Heart left ventricle (tissue), 16 donors: ENCODE results near the gene TPI1. TPM values are rescaled to one million over a fixed set of nuclear protein-coding genes. Genes with fewer than 3 reads are reported as not detected.

Experiments used
- ATAC-seq, 4 donors: fragments of 200-7000 bp; cut with Tn5 transposase; one replicate each; pipeline ENCODE4 v1.9.1; 2020 to 2022; ENCODE audit warnings: moderate library complexity in 4 of 4, mild to moderate bottlenecking in 3 of 4, moderate number of reproducible peaks in 1 of 4
- DNase-seq, 5 donors: peaks; one replicate each; pipeline ENCODE4 v3.0.0-alpha.2; 2020
- H3K27ac ChIP-seq, 12 donors: fragments of 200-600 bp; sonication (generic) in 4 of 12; one replicate each; pipeline versions ENCODE4 v1.5.0 to v1.8.0; 2016 to 2022; ENCODE audit warnings: mild to moderate bottlenecking in 2 of 12
- H3K27me3 ChIP-seq, 9 donors: fragments of 200-600 bp; sonication (generic) in 2 of 9; one replicate each; pipeline versions ENCODE4 v1.5.1 to v1.8.0; 2016 to 2022; ENCODE audit warnings: mild to moderate bottlenecking in 3 of 9
- H3K36me3 ChIP-seq, 9 donors: fragments of 200-600 bp; sonication (generic) in 2 of 9; one replicate each; pipeline versions ENCODE4 v1.5.0 to v1.8.0; 2018 to 2022; ENCODE audit warnings: mild to moderate bottlenecking in 2 of 9
- H3K4me1 ChIP-seq, 12 donors: fragments of 200-600 bp; sonication (generic) in 4 of 12; one replicate each; pipeline versions ENCODE4 v1.5.0 to v1.8.0; 2016 to 2022; ENCODE audit warnings: mild to moderate bottlenecking in 3 of 12
- H3K4me3 ChIP-seq, 12 donors: fragments of 200-600 bp; sonication (generic) in 4 of 12; one replicate each; pipeline versions ENCODE4 v1.5.0 to v1.8.0; 2017 to 2022; ENCODE audit warnings: mild to moderate bottlenecking in 9 of 12, moderate library complexity in 4 of 12
- H3K9me3 ChIP-seq, 12 donors: fragments of 200-600 bp; sonication (generic) in 4 of 12; one replicate each; pipeline versions ENCODE4 v1.5.0 to v1.8.0; 2016 to 2022; ENCODE audit warnings: mild to moderate bottlenecking in 1 of 12
- POLR2A ChIP-seq, 2 donors: fragments of 450-650 bp; IDR thresholded peaks; one replicate each; pipeline ENCODE4 v1.6.1; 2017; ENCODE audit warnings: antibody characterized with exemption in 2 of 2, mild to moderate bottlenecking in 2 of 2, moderate library complexity in 2 of 2
- WGBS, 4 donors: extraction: QIAGEN DNeasy Blood & Tissue Kit in 2 of 4; methylation state at CpG; one replicate each; pipeline versions ENCODE4 v1.1.5 to v1.1.7; 2013 to 2018; 5-methylcytosine and 5-hydroxymethylcytosine counted together
- intact Hi-C, 10 donors: fragments of 100-400 bp; cut with DNase I; formaldehyde crosslinking; loops; one replicate each; pipeline versions ENCODE4 v1.11.1 to v1.14.2; 2022
- polyA plus RNA-seq, 2 donors: library from polyadenylated mRNA; stranded (reverse); fragments of 200-250 nt; gene quantifications; one replicate each; pipeline ENCODE4 v1.2.3, GENCODE V29; 2013
- total RNA-seq, 9 donors: library from RNA; depleted of rRNA in 2 of 9; stranded (reverse); fragments of >200 nt in 2 of 9; fragmentation: NEBNext Ultra II Directional in 3 of 9; extraction: Animal tissue kit (Norgen Biotek cat#: 25700) in 3 of 9; gene quantifications; one replicate each; pipeline versions ENCODE4 v1.1.0 to v1.2.4, GENCODE V29; 2016 to 2023
- TF ChIP-seq, protein P1 (sequence below), 12 donors: fragments of 200-600 bp; sonication (generic) in 4 of 12; IDR thresholded peaks; one replicate each; pipeline versions ENCODE4 v1.5.0 to v1.8.0; 2018 to 2022; ENCODE audit warnings: antibody characterized with exemption in 12 of 12, mild to moderate bottlenecking in 5 of 12
- donor health status: ischemic (EF 13 %, LVEDD 7.1; RV severe dilation, severe dysfunction).
- donor health status: healthy with polysubstance abuse.
- donor health status: DM: no; HTN: yes; CAD: no.
- donor health status: DM: no; HTN: no; CAD: no.
- donor health status: ischemic (EF 25% LVEDD 6.9; RV normal size, moderate dysfunction).
- donor health status: ischemic (EF 25% LVEDD 5.7; RV mildly dilated, moderate dysfunction).
- donor health status: healthy.
- donor health status: DM: yes; HTN: yes; CAD: no.
- donor health status: ischemic (EF 35%, LVEDD 5.7; RV mildly dilated, moderate dysfunction).
- donor health status: nonischemic (EF 11% LVEDD 7.7; RV severe dilation, severe dysfunction).
- donor health status: DM: yes; HTN: yes; CAD: no.
- donor health status: PGD.
- donor health status: ischemic (EF 29% LVEDD 5.4; RV normal size, mild dysfunction).
- donor health status: nonischemic (EF 23%, LVEDD 6.1; RV moderate dilation, normal function).

TPI1 gene
- total and polyA plus RNA-seq, 11 donors = 600 to 1,605 (median 730) TPM

DNA sequence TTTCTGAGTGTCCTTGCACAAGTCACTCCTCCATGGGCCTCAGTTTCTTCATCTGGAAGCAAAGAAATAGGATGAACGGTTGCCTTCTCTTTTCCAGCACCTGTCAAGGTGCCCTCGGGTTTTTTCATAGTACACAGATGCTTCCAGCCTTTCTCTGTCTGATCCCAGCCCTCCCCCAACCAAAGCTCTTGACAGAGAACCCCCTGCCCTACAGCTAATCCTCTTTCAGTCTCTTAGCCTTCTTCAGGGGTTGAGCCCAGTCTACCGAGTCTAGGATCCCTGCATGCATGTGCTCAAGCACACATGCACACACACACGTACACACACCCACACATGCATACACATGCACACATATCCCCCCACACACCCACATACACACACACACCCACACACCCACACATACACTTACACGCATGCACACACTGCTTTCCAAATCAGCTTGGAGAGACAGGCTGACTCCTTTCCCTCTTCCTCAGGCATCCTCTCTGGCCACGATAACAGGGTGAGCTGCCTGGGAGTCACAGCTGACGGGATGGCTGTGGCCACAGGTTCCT is 20.9 kb upstream of the TPI1 start:
- WGBS, 4 donors = 87 to 89% (median 89%) methylated on average over 7 of the region's 7 CpGs
- Histone ChIP-seq H3K36me3 (peaks cover 0 to 78% (median 41%) of the 10 kb centered on the region in 9 donors), H3K4me1 (peaks cover 0 to 9% (median 4%) of the 10 kb centered on the region in 12 donors), H3K27ac (no peak overlapping the region), H3K9me3 (no peaks in the 10 kb centered on the region), H3K4me3 (no peak overlapping the region), H3K27me3 (no peaks in the 10 kb centered on the region)
- ATAC-seq (no peak), DNase-seq (no peak)
- intact Hi-C loops = no loop called here
- TF ChIP-seq, protein P1, sequence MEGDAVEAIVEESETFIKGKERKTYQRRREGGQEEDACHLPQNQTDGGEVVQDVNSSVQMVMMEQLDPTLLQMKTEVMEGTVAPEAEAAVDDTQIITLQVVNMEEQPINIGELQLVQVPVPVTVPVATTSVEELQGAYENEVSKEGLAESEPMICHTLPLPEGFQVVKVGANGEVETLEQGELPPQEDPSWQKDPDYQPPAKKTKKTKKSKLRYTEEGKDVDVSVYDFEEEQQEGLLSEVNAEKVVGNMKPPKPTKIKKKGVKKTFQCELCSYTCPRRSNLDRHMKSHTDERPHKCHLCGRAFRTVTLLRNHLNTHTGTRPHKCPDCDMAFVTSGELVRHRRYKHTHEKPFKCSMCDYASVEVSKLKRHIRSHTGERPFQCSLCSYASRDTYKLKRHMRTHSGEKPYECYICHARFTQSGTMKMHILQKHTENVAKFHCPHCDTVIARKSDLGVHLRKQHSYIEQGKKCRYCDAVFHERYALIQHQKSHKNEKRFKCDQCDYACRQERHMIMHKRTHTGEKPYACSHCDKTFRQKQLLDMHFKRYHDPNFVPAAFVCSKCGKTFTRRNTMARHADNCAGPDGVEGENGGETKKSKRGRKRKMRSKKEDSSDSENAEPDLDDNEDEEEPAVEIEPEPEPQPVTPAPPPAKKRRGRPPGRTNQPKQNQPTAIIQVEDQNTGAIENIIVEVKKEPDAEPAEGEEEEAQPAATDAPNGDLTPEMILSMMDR (IDR thresholded peaks at IDR 0.05) = no peak
- TF ChIP-seq POLR2A (IDR thresholded peaks at IDR 0.05) = no peak

DNA sequence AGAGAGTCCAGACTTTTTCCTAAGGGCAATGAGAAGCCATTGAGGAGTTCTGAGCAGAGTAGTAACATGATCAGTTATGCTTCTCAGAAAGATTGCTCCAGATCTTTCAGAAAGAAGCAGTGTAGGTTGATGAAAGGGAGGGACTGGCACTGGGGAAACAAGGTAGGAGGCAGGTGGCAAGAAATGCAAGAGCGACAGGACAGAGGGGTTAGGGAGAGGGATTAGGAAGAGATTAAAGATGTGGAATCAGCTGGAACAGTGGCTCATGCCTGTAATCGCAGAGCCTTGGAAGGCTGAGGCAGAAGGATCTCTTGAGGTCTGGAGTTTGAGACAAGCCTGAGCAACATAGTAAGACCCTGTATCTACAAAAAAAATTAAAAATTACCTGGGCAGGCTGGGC is 19.7 kb upstream of the TPI1 start:
- WGBS, 4 donors = 90 to 99% (median 95%) methylated on average over 2 of the region's 2 CpGs
- no peaks in the 10 kb centered on the region for H3K27me3 ChIP-seq
- H3K9me3 ChIP-seq = no peaks in the 10 kb centered on the region
- peaks cover 0 to 70% (median 39%) of the 10 kb centered on the region in 9 donors for H3K36me3 ChIP-seq
- H3K27ac ChIP-seq = no peak overlapping the region
- DNase-seq (no peak), ATAC-seq (no peak)
- H3K4me1 ChIP-seq = peaks cover 0 to 9% (median 5%) of the 10 kb centered on the region in 12 donors
- intact Hi-C loops = no loop called here
- H3K4me3 ChIP-seq = no peak overlapping the region
- TF ChIP-seq, protein P1 (IDR thresholded peaks at IDR 0.05) = no peak
- TF ChIP-seq POLR2A (IDR thresholded peaks at IDR 0.05) = no peak

DNA sequence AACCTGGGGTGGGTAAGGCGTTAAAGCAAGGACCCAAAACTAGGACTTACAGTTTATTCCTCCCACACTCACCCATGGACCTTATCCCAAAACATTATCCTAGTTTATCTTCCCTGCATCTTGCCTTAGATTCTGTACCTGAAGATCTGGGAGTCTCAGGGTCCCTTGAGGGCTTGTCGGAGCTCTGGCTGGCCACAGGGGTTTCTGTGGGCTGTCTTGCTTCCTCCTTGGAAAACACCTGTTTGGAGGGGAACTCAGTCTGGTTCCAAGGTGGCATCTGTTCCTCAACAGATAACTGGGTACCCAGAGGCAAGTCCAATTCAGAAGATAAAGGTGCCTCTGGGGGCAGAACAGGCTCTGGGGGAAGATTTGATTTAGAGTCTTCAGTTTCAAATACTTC is 17.9 kb upstream of the TPI1 start:
- DNase-seq (no peak), ATAC-seq (no peak)
- H3K4me3 ChIP-seq = no peak overlapping the region
- no peaks in the 10 kb centered on the region for H3K27me3 ChIP-seq
- TF ChIP-seq, protein P1 (IDR thresholded peaks at IDR 0.05) = no peak
- no peak for TF ChIP-seq POLR2A (IDR thresholded peaks at IDR 0.05)
- H3K27ac ChIP-seq = no peak overlapping the region
- peaks cover 0 to 22% (median 14%) of the 10 kb centered on the region in 12 donors for H3K4me1 ChIP-seq
- peaks cover 0 to 56% (median 34%) of the 10 kb centered on the region in 9 donors for H3K36me3 ChIP-seq
- intact Hi-C loops = no loop called here
- WGBS, 4 donors = 80 to 100% (median 92%) methylated on average over 2 of the region's 2 CpGs
- no peaks in the 10 kb centered on the region for H3K9me3 ChIP-seq

DNA sequence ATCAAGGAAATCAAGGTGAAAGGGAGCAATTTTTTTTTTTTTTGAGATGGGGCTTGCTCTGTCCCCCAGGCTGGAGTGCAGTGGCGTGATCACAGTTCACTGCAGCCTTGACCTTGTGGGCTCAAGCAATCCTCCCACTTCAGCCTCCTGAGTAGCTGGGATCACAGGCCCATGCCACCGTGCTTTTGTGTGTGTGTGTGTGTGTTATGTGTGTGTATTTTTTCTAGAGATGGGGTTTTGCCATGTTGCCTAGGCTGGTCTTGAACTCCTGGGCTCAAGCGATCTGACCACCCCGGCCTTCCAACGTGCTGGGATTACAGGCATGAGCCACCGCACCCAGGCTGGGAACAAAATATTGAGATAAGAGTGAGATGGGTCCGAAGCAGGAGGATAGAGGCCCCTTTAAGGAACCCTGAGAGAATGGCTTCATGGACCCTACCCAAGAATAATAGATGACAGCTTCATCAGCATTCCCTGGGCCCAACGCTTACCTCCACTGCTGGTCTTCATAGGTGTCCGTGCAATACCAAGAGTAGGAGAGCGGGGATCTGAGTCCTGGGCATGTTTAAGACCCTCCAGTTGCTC is 17.3 kb upstream of the TPI1 start:
- intact Hi-C loops = no loop called here
- Histone ChIP-seq H3K27ac (no peak overlapping the region), H3K27me3 (no peaks in the 10 kb centered on the region), H3K36me3 (peaks cover 0 to 50% (median 34%) of the 10 kb centered on the region in 9 donors), H3K9me3 (no peaks in the 10 kb centered on the region), H3K4me3 (peak overlapping the region in 1 of 12 donors; percentile 79), H3K4me1 (peaks cover 0 to 22% (median 14%) of the 10 kb centered on the region in 12 donors)
- 68 to 76% (median 74%) methylated on average over 10 of the region's 10 CpGs for WGBS, 4 donors
- DNase-seq = peak in 1 of 5 donors; percentile 7
- TF ChIP-seq POLR2A (IDR thresholded peaks at IDR 0.05) = no peak
- TF ChIP-seq, protein P1 (IDR thresholded peaks at IDR 0.05) = no peak
- no peak for ATAC-seq
